ENCODE data around the gene TJAP1.
A peak's percentile ranks its signal among the peaks of the same experiment; 100 is the strongest.
"Not testable (repeated sequence)": the region's sequence is repeated elsewhere in the genome, so short reads cannot be mapped to it uniquely, and the experiment has no call there.

The TJAP1 gene

DNA sequence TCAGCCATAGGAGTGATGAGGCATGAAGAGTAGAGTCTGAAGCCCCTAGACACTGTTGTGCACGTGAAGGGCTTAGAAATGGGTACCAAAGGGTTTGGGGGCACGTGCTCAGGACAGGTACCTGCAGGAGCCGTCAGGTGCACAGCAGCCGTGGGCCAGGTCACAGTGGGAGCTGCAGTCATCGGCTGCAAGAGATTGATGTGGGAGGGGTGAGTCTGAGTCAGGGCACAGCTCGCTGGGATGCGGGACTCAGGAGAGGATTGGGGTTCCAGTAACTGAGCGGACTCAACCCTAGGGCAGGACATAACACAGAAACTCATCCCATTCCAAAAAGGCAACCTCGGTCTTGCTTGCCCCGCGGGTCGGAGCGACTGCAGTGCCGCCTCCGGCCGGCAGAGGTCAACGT is 23.1 kb upstream of the TJAP1 start:
- peak; percentile 67 for DNase-seq (ENCODE audit: low spot score)

- DNase-seq (ENCODE audit: low spot score) = no peak
Measured at GRCh38 chr6:43454696-43455530, 22.5 kb upstream of the TJAP1 start.

DNA sequence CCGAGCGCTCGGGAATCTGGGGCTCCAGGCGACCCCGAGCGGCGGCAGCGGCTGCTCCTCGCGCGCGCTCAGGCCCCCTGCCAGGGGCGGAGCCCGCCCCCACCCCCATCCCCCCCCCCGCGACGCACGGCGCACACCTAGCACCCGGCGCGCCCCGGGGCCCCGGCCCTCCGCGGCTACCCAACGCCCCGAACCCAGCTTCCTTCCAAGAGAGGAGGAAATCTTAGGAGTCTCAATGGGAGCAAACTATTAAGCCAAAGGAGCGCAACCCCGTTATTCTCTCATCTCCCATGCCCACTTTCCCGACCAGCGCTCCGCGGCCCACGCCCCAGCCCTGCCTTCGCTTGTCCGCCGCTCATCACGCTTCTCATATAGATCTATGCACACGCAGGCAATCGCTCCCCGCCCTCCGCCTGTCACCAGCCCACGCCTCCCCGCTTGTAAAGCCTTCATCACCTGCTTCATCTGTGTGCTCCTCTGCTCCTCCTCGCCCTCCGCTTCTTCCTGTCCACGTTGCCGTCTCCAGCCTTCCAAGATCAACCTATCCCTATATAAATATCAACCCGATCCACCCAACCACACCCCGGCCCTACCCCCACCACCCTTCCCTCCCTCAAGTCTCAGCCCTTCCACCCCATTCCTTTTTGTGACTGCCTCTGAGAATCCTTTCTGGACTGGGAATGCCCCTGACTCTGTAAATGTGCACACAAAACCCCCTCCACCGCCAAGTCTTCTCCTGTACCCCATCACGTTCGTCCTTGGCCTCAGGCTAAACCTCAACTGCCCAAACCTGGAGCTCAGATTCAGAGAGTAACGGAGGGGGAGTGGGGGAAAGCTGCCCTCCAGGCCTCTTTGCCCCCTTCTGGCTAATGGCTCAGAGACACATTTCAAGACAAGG is 21.6 kb upstream of the TJAP1 start, which contains the start of gene DLK2:
TSS of gene DLK2 (minus strand) at position 18 of the 898 bp plus-strand sequence. CDS start 723 bp downstream, outside the sequence.
- DNase-seq (ENCODE audit: low spot score) = no peak

DNA sequence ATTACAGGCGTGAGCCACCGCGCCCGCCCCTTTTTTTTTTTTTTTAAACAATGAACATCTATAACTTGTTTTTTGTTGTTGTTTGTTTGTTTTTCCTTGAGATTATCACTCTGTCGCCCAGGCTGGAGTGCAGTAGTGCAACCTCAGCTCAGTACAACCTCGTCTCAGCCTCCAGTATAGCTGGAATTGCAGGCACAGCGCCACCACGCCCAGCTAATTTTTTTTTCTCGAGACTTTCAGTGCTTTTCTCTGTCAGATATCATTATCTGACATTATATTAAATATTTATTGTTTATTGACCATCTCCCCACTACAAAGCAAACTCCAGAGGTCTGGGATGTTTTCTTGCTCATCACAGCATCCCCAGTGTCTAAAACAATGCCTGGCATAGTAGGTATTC is 19.7 kb upstream of the TJAP1 start:
- DNase-seq (ENCODE audit: low spot score) = no peak

- not testable (repeated sequence) for DNase-seq (ENCODE audit: low spot score)
Measured at GRCh38 chr6:43458154-43458553, 19.2 kb upstream of the TJAP1 start.

DNA sequence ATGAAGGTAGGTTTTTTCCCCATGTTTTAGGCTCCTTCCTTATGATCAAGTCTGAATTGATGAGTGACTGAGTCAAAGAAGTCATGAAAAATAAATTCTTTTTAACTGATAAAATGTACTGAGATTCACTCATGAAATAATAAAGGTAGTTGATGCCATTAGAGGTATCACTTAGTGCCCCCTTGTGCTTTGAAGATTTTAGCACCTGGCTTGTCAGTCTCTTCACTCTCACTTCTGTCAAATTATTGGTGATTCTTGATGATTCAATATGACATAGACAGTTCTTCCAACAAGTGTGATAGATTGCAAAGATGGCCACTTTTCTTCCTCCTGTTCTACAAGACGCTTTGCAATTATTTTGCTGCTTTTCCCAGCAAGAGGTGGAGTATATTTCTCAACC is 17.8 kb upstream of the TJAP1 start:
- DNase-seq (ENCODE audit: low spot score) = no peak

- no peak for DNase-seq (ENCODE audit: low spot score)
Measured at GRCh38 chr6:43460032-43460431, 17.3 kb upstream of the TJAP1 start.

DNA sequence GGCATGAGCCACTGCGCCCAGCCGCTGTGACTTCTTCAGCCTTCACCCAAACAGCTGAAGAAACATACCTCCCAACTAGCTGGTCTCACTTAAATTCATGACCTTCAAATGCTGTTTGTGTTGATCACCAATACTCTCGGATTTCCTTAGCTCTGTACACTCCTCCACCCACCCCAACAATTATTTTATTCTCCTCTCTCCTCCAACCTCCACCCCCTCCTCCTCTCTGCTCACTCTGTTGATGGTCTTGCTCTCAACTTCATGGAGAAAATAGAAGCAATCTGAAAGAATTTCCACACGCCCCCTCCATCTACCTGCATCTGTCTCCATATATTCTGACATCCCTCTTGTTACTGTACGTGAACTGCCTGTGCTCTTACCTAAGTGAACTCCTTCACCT is 15.4 kb upstream of the TJAP1 start:
- DNase-seq (ENCODE audit: low spot score) = no peak

DNA sequence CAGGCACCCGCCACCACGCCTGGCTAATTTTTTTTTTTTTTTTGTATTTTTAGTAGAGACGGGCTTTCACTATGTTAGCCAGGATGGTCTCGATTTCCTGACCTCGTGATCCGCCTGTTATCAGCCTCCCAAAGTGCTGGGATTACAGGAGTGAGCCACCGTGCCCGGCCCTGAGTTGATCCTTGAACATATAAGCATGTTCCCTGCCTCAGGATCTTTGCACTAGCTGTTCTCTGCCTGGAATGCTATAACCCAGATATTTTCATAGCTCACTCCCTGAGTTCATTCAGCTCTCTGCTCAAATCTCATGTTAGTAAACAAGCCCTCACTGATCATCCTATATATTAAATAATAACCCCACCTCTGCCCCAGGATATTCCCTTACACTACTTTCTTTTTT is 13.0 kb upstream of the TJAP1 start:
- DNase-seq (ENCODE audit: low spot score) = no peak

- DNase-seq (ENCODE audit: low spot score) = no peak
Measured at GRCh38 chr6:43465948-43466347, 11.4 kb upstream of the TJAP1 start.

GRCh38 chr6:43467265-43467664 is 10.1 kb upstream of the TJAP1 start:
- DNase-seq (ENCODE audit: low spot score) = not testable (repeated sequence)

GRCh38 chr6:43467752-43468151 is 9.6 kb upstream of the TJAP1 start:
- no peak for DNase-seq (ENCODE audit: low spot score)

GRCh38 chr6:43468240-43468639 is 9.1 kb upstream of the TJAP1 start:
- no peak for DNase-seq (ENCODE audit: low spot score)

DNA sequence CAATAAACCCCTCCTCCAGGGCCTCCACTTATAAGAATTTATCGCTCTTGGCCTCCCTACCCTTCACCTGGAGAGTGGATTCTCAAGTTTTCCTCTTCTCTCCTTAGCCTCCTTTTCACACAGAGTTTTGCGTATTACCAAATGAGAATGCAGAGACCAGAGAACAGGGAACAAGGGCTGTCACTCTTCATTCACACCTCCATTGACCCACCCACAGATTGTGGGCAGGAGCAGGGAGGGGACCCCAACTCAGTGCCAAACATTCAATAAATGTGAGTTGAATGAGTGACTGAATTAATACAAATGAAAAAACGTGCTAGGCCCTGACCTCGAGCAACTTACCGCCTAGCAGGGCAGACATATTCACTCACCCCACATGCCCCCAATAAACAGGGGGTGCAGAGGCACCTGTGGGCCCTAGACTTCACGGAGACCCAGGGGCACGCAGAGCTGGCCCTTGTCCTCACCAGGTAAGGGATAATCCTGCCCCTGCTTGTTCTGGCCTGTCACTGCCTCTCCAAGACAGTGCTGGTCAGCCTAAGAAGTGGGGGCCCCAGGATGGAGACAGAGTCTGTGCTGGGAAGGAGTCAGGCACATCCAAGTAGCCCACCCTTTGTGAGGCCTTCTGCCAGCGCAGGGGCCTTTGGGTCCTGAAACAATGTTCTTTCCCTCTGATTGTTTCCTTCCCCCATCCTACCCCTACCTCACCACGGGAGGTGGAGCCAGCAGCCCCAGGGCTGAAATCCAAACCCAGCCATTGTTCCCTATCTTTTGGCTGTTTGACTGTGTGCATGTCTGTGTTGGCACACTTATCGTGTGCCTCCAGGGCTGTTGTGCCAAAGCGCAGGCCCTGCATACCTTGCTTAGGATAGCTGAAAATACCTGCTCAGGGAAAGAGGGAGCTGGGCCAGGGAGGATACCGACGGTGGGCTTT is 8.4 kb upstream of the TJAP1 start:
- no peak for DNase-seq (ENCODE audit: low spot score)

GRCh38 chr6:43469947-43470346 is 7.4 kb upstream of the TJAP1 start:
- no peak for DNase-seq (ENCODE audit: low spot score)

GRCh38 chr6:43471399-43471798 is 6.0 kb upstream of the TJAP1 start:
- no peak for DNase-seq (ENCODE audit: low spot score)

GRCh38 chr6:43472515-43472914 is 4.9 kb upstream of the TJAP1 start:
- DNase-seq (ENCODE audit: low spot score) = no peak

DNA sequence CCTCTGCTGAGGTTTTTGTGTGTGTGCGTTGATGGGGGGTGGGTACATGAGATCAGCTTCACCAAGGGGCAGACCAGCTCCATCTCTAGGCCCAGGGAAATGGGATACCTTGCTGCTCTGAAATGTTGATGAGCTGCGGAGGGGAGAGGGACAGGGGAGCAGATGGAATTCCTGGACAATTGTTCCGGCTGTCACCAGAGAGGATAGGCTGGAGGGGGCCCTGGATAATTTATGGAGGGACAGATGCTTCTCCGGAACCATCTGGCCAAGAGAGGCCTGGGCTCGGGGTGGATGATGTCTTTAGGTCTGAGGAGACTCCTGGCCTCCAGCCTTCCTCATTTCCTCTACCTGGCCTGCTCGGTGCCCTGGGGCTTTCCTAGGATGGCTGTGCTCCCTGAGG is 1.9 kb upstream of the TJAP1 start:
- no peak for DNase-seq (ENCODE audit: low spot score)

DNA sequence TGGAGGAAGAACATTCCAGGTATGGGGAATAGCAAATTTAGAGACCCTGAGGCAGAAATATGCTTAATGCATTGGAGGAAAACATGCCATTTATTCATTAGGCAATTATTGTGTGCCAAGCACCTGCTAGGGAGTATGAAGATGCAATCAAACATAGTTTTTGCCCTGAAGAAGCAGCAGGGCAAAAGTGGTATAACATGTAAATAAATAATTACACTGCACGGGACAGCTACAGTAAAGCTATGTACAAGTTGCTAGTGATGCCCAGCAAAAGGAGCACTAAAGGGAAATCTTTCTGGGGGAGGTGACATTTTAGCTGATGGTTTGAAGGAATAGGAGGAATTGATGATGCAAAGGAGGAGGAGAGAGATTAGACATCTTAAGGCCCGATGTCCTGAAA is 624 bp upstream of the TJAP1 start:
- no peak for DNase-seq (ENCODE audit: low spot score)

- DNase-seq (ENCODE audit: low spot score) = peak; percentile 17
Measured at GRCh38 chr6:43478008-43478372, 620 bp downstream of the TJAP1 start.

- DNase-seq (ENCODE audit: low spot score) = no peak
Measured at GRCh38 chr6:43481075-43481474, 3.7 kb downstream of the TJAP1 start.
